ENCODE results near the gene ABHD16A. TPM values are rescaled to one million over a fixed set of nuclear protein-coding genes. Genes with fewer than 3 reads are reported as not detected.

ABHD16A gene
- total RNA-seq, 1 experiment from 2014 or later: 25.7 TPM

DNA sequence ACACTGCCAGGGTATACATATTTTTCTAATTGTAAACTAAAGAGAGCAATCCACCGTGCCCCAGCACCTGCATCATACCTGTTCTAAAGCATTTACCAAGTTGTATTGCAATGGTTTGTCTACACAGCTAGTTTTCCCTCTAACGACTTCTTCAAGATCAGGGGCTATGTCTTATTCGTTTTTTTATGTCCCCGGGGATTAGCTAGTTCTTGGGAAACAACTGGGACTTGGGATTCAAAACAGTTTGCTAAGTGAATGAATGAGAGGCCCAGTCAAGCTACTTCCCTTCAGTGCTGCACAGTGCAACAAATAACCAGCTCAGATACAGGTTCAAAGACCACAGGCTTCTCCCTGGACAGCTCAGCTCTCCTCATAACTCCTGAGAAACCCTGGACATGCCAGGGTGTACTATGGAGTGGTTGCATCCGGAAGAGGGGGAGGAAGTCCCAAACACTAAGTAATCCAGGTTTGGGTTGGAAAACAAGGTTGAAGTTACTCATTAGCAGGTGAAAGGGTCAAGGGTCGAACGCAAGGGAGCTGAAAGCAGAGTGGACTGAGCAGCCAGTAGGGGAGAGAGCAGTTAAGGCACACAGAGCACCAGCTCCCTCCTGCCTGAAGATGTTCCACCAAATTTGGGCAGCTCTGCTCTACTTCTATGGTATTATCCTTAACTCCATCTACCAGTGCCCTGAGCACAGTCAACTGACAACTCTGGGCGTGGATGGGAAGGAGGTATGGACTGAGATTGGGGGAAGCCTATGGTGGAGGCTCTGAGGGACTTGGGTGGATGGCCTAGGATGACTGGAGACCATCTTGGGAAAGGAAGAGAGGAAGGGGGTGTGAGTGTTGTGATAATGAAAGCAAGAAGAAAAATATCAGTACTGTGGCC lies 47.5 kb downstream of the ABHD16A start, which contains the start of gene APOM:
APOM (plus strand) TSS at position 546 of the 889 bp plus-strand sequence; CDS start at position 619, 73 bp downstream.

Small RNAs within 50 kb of the gene (small RNA-seq; reads per million reads assigned to genes)
- gene LY6G6D: not detected
- gene MIR4646: not detected
- gene RF00019: not detected

Other genes with a start within 250 kb of the ABHD16A start
- gene MICB, start 205.2 kb downstream of the ABHD16A start, total RNA-seq (2014; rRNA removed; shearing (Covaris generic)): 6.1 and 7.0 TPM in 2 replicates
- not detected in 2 replicates for gene MCCD1, start 174.4 kb downstream of the ABHD16A start, total RNA-seq (2014; rRNA removed; shearing (Covaris generic))
- 495 and 540 TPM in 2 replicates for gene DDX39B, start 161.3 kb downstream of the ABHD16A start, total RNA-seq (2014; rRNA removed; shearing (Covaris generic))
- gene ATP6V1G2, start 156.7 kb downstream of the ABHD16A start, total RNA-seq (2014; rRNA removed; shearing (Covaris generic)): 0.26 and 1.9 TPM in 2 replicates
- gene NFKBIL1, start 155.7 kb downstream of the ABHD16A start, total RNA-seq (2014; rRNA removed; shearing (Covaris generic)): 32.6 and 37.2 TPM in 2 replicates
- not detected in 2 replicates for gene LTA, start 131.0 kb downstream of the ABHD16A start, total RNA-seq (2014; rRNA removed; shearing (Covaris generic))
- 0.19 TPM in 1 of 2 replicates, not detected in the other for gene TNF, start 127.8 kb downstream of the ABHD16A start, total RNA-seq (2014; rRNA removed; shearing (Covaris generic))
- not detected in 2 replicates for gene LTB, start 120.9 kb downstream of the ABHD16A start, total RNA-seq (2014; rRNA removed; shearing (Covaris generic))
- gene LST1, start 117.0 kb downstream of the ABHD16A start, total RNA-seq (2014; rRNA removed; shearing (Covaris generic)): not detected in 2 replicates
- not detected in 2 replicates for gene NCR3, start 110.3 kb downstream of the ABHD16A start, total RNA-seq (2014; rRNA removed; shearing (Covaris generic))
- not detected in 2 replicates for gene AIF1, start 88.1 kb downstream of the ABHD16A start, total RNA-seq (2014; rRNA removed; shearing (Covaris generic))
- gene PRRC2A, start 82.6 kb downstream of the ABHD16A start, total RNA-seq (2014; rRNA removed; shearing (Covaris generic)): 90.3 and 94.7 TPM in 2 replicates
- gene BAG6, start 50.7 kb downstream of the ABHD16A start, total RNA-seq (2014; rRNA removed; shearing (Covaris generic)): 209 and 229 TPM in 2 replicates
- 0.19 and 2.5 TPM in 2 replicates for gene APOM, start 47.4 kb downstream of the ABHD16A start, total RNA-seq (2014; rRNA removed; shearing (Covaris generic))
- 17.9 and 18.9 TPM in 2 replicates for gene C6orf47, start 42.5 kb downstream of the ABHD16A start, total RNA-seq (2014; rRNA removed; shearing (Covaris generic))
- gene GPANK1, start 38.3 kb downstream of the ABHD16A start, total RNA-seq (2014; rRNA removed; shearing (Covaris generic)): 31.7 and 40.6 TPM in 2 replicates
- gene CSNK2B, start 37.2 kb downstream of the ABHD16A start, total RNA-seq (2014; rRNA removed; shearing (Covaris generic)): 129 and 169 TPM in 2 replicates
- 1.7 and 3.4 TPM in 2 replicates for gene LY6G5B, start 33.3 kb downstream of the ABHD16A start, total RNA-seq (2014; rRNA removed; shearing (Covaris generic))
- gene LY6G5C, start 22.3 kb downstream of the ABHD16A start, total RNA-seq (2014; rRNA removed; shearing (Covaris generic)): 0.94 TPM in 1 of 2 replicates, not detected in the other
- not detected in 2 replicates for gene LY6G6F, start 3.5 kb upstream of the ABHD16A start, total RNA-seq (2014; rRNA removed; shearing (Covaris generic))
- gene LY6G6D, start 12.0 kb upstream of the ABHD16A start, total RNA-seq (2014; rRNA removed; shearing (Covaris generic)): not detected in 2 replicates
- not detected in 2 replicates for gene LY6G6C, start 18.4 kb upstream of the ABHD16A start, total RNA-seq (2014; rRNA removed; shearing (Covaris generic))
- gene MPIG6B, start 20.0 kb upstream of the ABHD16A start, total RNA-seq (2014; rRNA removed; shearing (Covaris generic)): not detected in 2 replicates
- 25.3 and 28.6 TPM in 2 replicates for gene DDAH2, start 26.0 kb upstream of the ABHD16A start, total RNA-seq (2014; rRNA removed; shearing (Covaris generic))
- gene CLIC1, start 33.2 kb upstream of the ABHD16A start, total RNA-seq (2014; rRNA removed; shearing (Covaris generic)): 484 and 511 TPM in 2 replicates
- 14.9 and 36.7 TPM in 2 replicates for gene MSH5, start 36.7 kb upstream of the ABHD16A start, total RNA-seq (2014; rRNA removed; shearing (Covaris generic))
- gene SAPCD1, start 59.3 kb upstream of the ABHD16A start, total RNA-seq (2014; rRNA removed; shearing (Covaris generic)): 13.0 and 13.2 TPM in 2 replicates
- 0.34 TPM in 2 replicates for gene VWA7, start 74.0 kb upstream of the ABHD16A start, total RNA-seq (2014; rRNA removed; shearing (Covaris generic))
- 57.3 and 58.7 TPM in 2 replicates for gene VARS1, start 92.4 kb upstream of the ABHD16A start, total RNA-seq (2014; rRNA removed; shearing (Covaris generic))
- 39.2 and 40.2 TPM in 2 replicates for gene LSM2, start 103.6 kb upstream of the ABHD16A start, total RNA-seq (2014; rRNA removed; shearing (Covaris generic))
- 0.11 and 0.50 TPM in 2 replicates for gene HSPA1L, start 112.0 kb upstream of the ABHD16A start, total RNA-seq (2014; rRNA removed; shearing (Covaris generic))
- gene HSPA1A, start 112.2 kb upstream of the ABHD16A start, total RNA-seq (2014; rRNA removed; shearing (Covaris generic)): 37.6 and 43.8 TPM in 2 replicates
- 32.0 and 46.5 TPM in 2 replicates for gene HSPA1B, start 124.4 kb upstream of the ABHD16A start, total RNA-seq (2014; rRNA removed; shearing (Covaris generic))
- 15.9 and 16.8 TPM in 2 replicates for gene NEU1, start 159.5 kb upstream of the ABHD16A start, total RNA-seq (2014; rRNA removed; shearing (Covaris generic))
- 0.37 TPM in 1 of 2 replicates, not detected in the other for gene SLC44A4, start 175.7 kb upstream of the ABHD16A start, total RNA-seq (2014; rRNA removed; shearing (Covaris generic))
- gene EHMT2, start 194.4 kb upstream of the ABHD16A start, total RNA-seq (2014; rRNA removed; shearing (Covaris generic)): 29.6 and 34.8 TPM in 2 replicates
- gene ZBTB12, start 198.8 kb upstream of the ABHD16A start, total RNA-seq (2014; rRNA removed; shearing (Covaris generic)): 5.6 and 6.4 TPM in 2 replicates
- gene C2, start 224.4 kb upstream of the ABHD16A start, total RNA-seq (2014; rRNA removed; shearing (Covaris generic)): 0.15 TPM in 1 of 2 replicates, not detected in the other
- gene CFB, start 242.8 kb upstream of the ABHD16A start, total RNA-seq (2014; rRNA removed; shearing (Covaris generic)): 0.60 and 1.6 TPM in 2 replicates

Data from A375 (cell line).